Upper lobe of left lung (tissue), 4 donors: ENCODE measurements around the gene CDPF1.

Experiments used
- EP300 ChIP-seq, 4 donors: sonication (generic); formaldehyde crosslinking; IDR thresholded peaks; one replicate each; pipeline ENCODE4 v1.5.1; 2017; ENCODE audit warnings: antibody characterized with exemption in 4 of 4, control low read depth in 2 of 4
- POLR2A ChIP-seq, 4 donors: fragments of 450-650 bp; IDR thresholded peaks; one replicate each; pipeline ENCODE4 v1.5.1; 2016 to 2017; ENCODE audit warnings: antibody characterized with exemption in 4 of 4, mild to moderate bottlenecking in 2 of 4
- POLR2AphosphoS5 ChIP-seq, 2 donors: sonication (generic); formaldehyde crosslinking; IDR thresholded peaks; one replicate each; pipeline ENCODE4 v1.5.1; 2017; ENCODE audit warnings: antibody characterized with exemption in 2 of 2
- TF ChIP-seq, protein P1 (sequence below), 6 experiments: fragments of 450-650 bp in 4 of 6; fragments of 200-600 bp in 2 of 6; sonication (generic) in 2 of 6; IDR thresholded peaks; one replicate each; pipeline ENCODE4 v1.5.1; 2016 to 2019; ENCODE audit warnings: antibody characterized with exemption in 6 of 6

DNA sequence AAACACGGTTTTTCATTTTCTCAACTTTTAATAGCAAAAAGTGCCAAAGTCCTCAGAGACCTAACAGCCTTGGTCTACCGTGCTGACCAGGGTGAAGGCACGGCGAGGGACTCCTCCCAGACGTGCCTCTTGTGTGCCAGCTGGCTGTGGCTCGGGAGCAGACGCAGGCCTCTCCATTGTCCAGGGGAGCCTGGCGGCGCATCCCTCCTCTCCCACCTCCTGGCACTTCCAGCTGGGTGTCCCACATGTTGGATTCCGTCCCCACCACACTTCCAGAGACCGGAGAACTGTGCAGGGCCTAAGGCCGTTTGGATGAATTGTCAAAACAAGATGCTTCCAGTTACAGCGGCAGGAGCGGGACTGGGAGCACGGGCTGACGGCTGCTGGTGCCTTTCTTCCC, 11.6 kb downstream of the CDPF1 start:
- TF ChIP-seq, protein P1, sequence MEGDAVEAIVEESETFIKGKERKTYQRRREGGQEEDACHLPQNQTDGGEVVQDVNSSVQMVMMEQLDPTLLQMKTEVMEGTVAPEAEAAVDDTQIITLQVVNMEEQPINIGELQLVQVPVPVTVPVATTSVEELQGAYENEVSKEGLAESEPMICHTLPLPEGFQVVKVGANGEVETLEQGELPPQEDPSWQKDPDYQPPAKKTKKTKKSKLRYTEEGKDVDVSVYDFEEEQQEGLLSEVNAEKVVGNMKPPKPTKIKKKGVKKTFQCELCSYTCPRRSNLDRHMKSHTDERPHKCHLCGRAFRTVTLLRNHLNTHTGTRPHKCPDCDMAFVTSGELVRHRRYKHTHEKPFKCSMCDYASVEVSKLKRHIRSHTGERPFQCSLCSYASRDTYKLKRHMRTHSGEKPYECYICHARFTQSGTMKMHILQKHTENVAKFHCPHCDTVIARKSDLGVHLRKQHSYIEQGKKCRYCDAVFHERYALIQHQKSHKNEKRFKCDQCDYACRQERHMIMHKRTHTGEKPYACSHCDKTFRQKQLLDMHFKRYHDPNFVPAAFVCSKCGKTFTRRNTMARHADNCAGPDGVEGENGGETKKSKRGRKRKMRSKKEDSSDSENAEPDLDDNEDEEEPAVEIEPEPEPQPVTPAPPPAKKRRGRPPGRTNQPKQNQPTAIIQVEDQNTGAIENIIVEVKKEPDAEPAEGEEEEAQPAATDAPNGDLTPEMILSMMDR (IDR thresholded peaks at IDR 0.05): no peak
- TF ChIP-seq POLR2AphosphoS5 (IDR thresholded peaks at IDR 0.05): no peak
- TF ChIP-seq POLR2A (IDR thresholded peaks at IDR 0.05): no peak
- no peak for TF ChIP-seq EP300 (IDR thresholded peaks at IDR 0.05)
